DMS53 treated with DMSO at 0.1 percent for 48 hours (cell line): ENCODE data around the gene PPFIA4.

Source experiments
- DNase-seq: peaks from one replicate; lab custom pipeline; 2025; ENCODE audit not compliant: unreplicated experiment; lab: John Stamatoyannopoulos, UW

Gene PPFIA4

GRCh38 chr1:203081465-203082230 lies 55.4 kb downstream of the PPFIA4 start:
- no peak for DNase-seq

- DNase-seq, result no peak
Observed at GRCh38 chr1:203082231-203082505, 55.9 kb downstream of the PPFIA4 start.

GRCh38 chr1:203082571-203083462 lies 56.5 kb downstream of the PPFIA4 start:
- DNase-seq, result no peak

GRCh38 chr1:203083463-203083921 lies 57.2 kb downstream of the PPFIA4 start:
- DNase-seq, result no peak

- DNase-seq, result no peak
Observed at GRCh38 chr1:203084588-203085527, 58.6 kb downstream of the PPFIA4 start.

GRCh38 chr1:203085528-203086406 lies 59.5 kb downstream of the PPFIA4 start, which contains the start of gene MYOG:
TSS of gene MYOG (minus strand) at chr1:203086012. CDS start at chr1:203085961, 51 bp downstream.
- no peak for DNase-seq

- no peak for DNase-seq
Observed at GRCh38 chr1:203086992-203087763, 60.9 kb downstream of the PPFIA4 start.

GRCh38 chr1:203088441-203088840 lies 62.1 kb downstream of the PPFIA4 start:
- no peak for DNase-seq

- DNase-seq, result no peak
Observed at GRCh38 chr1:203089001-203089650, 62.8 kb downstream of the PPFIA4 start.

GRCh38 chr1:203089651-203090045 lies 63.4 kb downstream of the PPFIA4 start:
- DNase-seq, result no peak

- no peak for DNase-seq
Observed at GRCh38 chr1:203090421-203091198, 64.3 kb downstream of the PPFIA4 start.

GRCh38 chr1:203091199-203091477 lies 64.8 kb downstream of the PPFIA4 start:
- DNase-seq, result no peak

- no peak for DNase-seq
Observed at GRCh38 chr1:203091761-203092330, 65.6 kb downstream of the PPFIA4 start.

- DNase-seq, result no peak
Observed at GRCh38 chr1:203093754-203094410, 67.6 kb downstream of the PPFIA4 start.

GRCh38 chr1:203095061-203095690 lies 68.9 kb downstream of the PPFIA4 start:
- DNase-seq, result no peak

- no peak for DNase-seq
Observed at GRCh38 chr1:203096566-203096965, 70.3 kb downstream of the PPFIA4 start.

GRCh38 chr1:203097001-203097400 lies 70.7 kb downstream of the PPFIA4 start:
- DNase-seq, result no peak
